AG08396 (cell line): Measurements from ENCODE around the gene CRB1.
A peak's percentile ranks its signal among the peaks of the same experiment; 100 is the strongest.

ENCODE experiments used
- DNase-seq: peaks from one replicate; pipeline ENCODE4 v3.0.0; 2012; ENCODE audit warnings: low spot score, mixed read lengths

CRB1 gene

DNA sequence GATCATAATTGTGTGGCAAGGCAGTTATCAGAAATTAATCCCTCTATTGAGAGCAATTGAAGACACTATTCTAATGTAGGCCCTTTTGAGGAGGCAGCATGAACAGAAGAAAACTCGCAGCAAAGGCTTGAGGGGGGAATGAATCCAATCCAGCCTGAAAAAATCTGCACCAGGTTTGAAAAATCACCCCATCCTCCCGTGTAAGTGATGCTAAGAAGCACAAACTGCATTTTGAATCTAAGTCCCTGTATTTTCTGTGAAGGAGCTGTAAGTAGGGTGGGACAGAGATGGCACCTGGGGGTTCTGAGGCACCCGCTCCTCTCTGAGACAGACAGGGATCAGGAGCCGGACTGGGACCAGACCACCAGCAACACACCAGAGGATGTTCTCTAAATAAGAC lies at the start of gene CRB1:
Gene CRB1 (plus strand): TSS at position 241 of the 400 bp plus-strand sequence. CDS start 161 bp downstream, outside the sequence.
- DNase-seq, result peak; percentile 2

DNA sequence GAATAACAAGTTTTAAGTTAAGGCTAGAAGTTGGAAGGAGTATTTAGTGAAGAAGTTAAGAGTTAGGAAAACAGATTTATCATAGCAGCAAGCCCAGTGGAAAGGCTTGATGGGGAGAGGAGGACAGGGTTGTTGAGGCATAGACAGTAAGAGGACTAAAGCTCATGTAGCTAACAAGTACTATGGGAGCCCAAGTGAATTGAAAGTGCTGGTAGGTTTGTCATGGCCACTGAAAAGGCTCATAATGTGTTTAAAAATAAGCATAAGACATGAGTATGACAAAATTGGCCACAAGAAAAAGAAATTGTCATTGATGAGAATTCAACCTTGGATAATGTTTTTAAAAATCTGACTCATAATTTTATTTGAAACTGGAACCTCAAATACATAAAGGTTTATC lies 49.2 kb upstream of the CRB1 start:
- DNase-seq, result no peak

DNA sequence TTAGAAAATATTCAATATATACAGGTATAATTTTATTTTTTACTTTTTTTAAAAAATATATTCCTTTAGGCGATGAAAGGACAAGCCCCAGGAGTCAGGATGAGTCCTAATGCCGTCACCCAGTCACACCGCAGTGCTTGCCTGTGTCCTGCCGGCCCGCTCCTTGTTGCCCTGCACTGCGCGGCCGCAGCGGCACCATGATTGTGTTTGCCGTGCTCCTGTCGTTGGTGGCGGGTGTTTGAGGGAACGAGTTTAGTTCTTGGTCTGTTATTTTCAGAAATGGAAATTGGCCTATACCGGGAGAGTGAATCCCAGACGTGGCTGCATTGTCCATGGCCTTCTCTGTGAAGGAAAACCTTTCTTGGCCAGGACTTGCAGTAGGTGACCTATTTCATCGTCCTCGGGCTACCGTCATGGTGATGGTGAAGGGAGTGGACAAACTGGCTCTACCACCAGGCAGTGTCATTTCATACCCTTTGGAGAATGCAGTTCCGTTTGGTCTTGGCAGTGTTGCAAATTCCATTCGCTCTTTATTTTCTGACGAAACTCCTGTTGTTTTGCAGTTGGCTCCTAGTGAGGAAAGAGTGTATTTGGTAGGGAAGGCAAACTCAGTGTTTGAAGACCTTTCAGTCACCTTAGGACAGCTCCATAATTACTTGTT lies 45.9 kb upstream of the CRB1 start:
- DNase-seq, result no peak

DNA sequence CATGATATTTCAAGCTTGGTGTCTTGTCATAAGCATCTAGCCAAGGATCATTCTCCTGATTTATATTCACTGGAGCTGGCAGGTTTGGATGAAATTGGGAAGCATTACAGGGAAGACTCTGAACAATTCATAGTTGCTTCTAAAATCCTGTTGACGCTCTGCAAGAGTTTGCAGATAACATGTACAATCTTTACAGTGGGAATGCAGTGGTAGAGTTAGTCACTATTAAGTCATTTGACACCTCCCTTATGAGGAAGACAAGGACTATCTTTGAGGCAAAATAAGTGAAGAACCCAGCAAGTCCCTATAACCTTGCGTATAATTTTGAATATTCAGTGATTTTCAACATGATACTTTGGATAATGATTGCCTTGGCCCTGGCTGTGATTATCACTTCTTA lies 45.3 kb upstream of the CRB1 start:
- no peak for DNase-seq

DNA sequence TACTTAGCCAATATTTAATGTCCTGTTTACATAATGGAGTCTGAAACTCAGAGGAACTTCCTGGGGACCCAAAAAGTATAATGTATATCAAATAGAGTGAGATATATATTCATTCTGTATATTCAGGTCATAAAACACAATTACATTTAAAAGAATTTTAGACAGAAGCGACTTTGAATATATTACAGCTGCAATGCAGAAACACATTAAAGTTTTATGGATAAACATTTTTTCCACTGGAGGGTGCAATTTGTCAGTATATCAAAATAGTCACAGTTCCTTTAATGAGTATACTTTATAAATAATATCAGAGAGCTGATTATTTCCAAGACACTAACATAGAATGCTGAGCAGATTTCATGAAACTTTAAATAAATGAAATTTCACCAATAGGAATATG lies 43.9 kb upstream of the CRB1 start:
- DNase-seq, result no peak

DNA sequence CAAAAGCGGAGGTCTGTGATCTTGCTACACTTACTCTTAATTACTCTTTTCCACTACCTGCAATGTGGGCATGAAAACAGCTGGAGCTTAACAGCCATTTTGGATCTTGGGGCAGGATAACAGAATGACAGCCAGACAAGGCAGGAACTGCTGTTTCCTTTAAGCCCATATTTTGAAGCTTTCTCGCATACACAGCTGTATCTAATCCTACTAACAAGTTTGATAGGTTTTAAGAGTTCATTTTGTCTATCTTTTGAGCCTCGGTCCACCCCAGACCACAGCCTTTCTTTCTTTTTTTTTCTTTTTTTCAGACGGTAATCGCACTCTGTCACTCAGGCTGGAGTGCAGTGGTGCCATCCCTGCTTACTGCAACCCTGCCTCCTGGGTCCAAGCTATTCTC lies 42.4 kb upstream of the CRB1 start:
- no peak for DNase-seq

DNA sequence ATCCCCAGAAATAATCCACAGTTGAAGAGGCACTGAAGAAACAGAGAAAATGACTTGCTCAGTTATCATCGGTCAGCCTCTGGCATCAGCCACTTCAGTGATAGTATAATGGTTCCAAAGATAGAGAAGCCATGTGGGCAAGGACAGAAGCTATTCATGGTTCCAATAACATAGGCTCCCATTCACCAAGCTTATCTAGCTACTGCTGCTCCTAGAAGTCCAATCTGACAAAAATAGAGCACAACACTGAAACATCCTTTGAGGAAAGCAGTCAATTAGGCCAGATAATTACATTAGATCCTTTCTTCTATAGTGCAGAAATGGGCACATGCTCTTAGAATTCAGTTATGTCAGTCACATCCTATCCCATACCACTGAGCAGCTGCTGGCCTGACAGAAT lies 33.5 kb upstream of the CRB1 start:
- DNase-seq, result no peak

DNA sequence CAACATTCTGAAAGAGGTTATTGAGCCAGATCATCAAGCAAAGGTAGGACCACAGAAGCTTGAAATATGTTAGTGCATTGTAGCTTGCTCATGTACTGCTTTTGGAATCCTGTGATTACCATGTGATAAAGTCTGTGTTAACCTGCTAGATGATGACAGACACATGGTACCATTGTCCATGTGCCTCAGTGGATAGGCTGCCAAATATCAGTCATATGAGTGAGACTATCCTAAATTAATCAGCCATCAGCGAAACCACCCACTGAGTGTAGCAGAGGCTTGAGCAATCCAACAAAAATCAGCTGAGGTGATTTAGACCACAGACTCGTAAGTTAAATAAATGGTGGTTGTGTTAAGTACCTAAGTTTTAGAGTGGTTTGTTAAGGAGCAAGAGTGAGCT lies 32.7 kb upstream of the CRB1 start:
- DNase-seq, result no peak

DNA sequence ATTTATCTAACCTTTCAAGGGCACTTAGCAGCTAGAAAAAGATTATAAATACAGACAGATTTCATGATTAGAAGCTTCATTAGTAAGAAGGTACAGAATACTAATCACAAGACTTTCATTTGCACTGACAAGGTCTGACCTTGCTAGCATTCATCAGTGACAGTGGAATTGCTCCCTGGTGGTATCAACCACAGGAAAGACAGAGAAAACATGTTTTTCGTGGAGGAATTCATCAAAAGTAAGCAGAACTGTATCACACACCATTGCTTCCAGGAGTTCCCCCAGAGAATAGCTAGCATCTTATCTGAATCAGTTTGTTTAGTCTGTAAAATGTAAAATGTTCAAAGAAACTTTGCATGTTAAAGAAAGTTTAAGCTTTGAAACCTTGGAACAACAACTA lies 20.6 kb upstream of the CRB1 start:
- no peak for DNase-seq

DNA sequence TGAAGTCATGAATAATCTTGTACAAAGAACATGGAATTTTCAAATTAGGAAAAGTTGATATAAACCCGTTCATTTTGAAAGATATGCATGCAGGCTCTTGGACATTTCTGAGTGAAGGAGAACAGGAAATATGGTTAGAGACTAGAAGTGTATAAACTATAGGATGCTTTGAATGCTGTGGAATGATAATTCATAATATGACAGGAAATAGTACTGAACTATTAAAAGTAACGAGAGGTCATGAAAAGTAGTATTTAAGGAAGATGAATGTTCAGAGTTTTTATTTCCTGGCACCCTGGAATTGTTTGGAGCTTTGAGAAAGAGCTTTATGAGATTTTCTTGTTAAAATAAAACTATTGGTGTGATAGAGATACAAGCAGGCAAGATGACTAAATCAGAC lies 18.7 kb upstream of the CRB1 start:
- DNase-seq, result no peak

DNA sequence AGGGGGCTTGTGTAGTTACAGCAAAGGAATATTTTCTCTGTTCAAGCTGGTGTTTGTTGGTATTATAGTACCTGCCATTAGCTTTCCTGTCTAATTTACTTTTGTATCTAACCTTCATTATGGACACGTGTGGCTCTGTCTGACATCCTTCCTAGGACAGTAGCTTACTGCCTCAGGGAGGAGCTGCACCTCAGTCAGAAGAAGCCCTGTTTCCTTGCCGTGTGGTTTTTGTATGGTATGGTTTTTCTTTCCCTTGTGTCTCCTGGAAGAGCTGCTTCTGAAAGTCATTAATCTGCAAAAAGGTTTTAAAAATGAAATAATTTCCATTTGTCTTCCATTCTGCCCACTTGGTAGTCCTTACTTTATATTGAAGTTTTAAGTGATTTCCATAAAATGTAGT lies 17.4 kb upstream of the CRB1 start:
- no peak for DNase-seq

DNA sequence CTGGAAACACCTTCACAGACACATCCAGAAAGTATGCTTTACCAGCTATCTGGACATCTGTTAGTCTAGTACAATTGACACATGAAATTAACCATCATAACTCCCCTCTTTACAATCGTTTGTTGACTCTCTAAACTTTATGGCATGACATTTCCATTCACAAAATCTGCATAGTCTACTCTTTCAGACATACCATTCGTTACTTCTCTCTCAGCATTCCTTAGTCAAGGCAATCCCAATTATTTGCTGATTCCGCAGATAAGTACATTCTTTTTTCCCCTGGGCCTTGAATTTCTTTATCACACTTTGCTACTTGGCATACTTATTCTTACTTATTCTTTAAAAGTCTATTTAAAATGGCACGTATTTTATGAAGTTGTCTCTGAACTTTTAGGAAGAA lies 15.1 kb upstream of the CRB1 start:
- no peak for DNase-seq

DNA sequence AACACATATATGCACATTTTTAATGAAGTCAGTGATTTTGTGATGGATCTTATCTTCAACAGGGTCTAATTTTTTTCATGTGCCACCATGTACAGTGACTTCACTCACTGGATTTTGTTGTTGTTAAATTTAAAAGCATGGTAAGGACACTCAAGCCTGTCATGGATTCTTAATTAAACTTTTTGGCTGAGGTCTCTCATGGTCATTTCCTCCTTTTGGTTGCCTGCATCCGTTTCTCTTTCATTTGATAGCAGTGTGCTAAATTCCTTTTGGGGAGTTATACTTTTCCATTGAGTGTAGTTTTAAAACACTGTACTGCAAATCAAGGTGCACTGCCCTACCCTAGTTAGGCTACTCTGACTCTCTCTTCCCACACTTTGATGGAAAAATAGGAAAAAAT lies 13.2 kb upstream of the CRB1 start:
- no peak for DNase-seq

DNA sequence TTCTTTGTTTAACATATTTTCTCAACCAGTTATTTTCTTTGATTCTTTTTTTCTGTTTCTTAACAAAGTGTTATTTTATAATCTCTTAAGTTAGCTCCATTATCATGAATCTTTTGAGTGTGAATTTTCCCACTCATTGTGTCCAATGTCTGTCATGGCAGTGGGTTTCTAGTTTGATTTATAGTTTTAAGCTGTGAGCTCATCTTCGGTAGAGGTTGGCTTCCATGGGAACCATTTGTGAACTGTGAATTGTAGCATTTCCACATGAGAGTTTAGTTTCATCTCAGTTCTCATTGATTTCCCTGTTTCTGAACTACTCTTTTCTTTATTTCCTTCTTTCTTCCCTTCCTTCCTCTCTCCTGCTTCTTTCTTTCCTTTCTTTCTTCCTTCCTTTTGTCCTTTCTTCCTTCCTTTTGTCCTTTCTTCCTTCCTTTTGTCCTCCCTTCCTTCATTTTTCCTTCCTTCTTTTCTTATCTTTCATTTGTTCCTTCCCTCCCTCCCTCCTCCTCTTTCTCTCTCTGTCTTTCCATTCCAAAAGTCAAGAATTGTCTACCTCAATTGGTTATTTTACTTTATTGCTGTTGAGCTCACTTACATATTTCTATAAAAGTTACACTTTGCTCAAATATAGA lies 3.0 kb upstream of the CRB1 start:
- no peak for DNase-seq

DNA sequence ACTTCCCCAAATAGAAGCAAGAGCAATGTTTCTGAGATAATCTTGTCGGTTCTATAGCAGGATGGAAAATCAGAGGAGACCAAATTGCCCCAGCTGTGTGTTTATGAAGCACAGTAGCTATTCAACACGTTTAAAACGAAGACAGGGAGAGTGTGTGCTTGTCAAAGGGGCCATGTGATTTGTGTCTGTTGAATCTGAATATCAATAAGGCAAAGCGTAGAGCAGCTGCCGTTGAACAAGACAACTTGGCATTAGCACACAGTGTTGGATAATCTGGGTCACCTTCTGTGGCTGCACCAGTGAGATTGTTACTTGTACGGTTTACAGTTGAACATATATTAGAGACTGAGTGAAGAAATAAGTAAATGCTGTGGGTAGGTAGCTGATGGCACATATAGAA lies 1.0 kb downstream of the CRB1 start:
- DNase-seq, result no peak

DNA sequence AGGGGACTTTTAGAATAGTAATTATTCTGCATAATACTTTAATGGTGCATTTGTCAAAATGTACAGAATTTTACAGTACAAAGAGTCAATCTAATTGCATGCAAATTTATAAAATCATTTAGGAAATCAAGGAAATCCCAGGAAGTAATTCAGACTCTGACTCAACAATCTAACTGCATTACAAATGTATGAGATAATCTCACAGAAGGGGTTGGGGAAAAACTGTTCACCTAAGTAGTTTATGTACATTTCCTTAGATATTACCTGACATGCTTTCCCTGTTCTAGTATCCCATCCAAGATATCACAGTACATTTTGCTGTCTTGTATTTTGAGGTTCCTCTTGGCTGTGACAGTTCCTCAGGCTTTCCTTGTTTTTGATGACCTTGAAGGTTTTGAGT lies 4.7 kb downstream of the CRB1 start:
- no peak for DNase-seq

DNA sequence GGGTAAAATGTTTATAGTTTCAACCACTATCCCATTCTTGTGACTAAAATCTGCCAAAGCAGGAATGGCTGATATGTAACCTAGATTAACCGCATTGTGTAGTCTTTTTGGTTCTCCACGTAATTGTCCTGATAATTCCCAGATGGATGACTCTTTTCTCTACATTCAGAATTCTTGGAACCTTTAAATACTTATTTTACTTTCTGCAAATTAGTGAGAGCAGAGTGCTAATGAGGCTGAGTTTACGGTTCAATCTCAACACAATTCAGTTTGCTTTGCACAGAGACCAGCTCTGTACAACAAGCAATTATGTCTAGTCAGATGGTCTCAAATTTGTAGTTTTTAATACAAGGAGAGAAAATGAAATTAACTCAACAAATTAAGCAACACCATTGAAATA lies 9.1 kb downstream of the CRB1 start:
- no peak for DNase-seq

DNA sequence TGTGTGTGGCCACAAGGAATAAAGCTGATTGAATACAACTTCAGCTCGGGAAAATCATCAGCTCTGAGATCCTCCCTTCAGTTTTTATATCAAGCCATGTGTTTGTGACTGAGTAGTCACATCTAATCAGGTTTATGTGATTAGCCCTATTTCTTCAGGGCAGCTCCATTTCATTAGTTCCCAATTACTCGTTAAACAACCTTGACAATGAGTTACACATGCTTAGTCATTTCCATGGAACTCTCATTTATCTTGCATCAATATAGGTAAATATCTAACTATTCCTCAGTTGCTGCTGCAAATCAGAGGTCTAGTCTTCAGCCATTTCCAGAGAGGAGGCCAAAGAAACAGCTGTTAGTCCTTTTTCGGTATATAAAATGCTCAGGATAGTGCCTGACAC lies 16.3 kb downstream of the CRB1 start:
- no peak for DNase-seq

DNA sequence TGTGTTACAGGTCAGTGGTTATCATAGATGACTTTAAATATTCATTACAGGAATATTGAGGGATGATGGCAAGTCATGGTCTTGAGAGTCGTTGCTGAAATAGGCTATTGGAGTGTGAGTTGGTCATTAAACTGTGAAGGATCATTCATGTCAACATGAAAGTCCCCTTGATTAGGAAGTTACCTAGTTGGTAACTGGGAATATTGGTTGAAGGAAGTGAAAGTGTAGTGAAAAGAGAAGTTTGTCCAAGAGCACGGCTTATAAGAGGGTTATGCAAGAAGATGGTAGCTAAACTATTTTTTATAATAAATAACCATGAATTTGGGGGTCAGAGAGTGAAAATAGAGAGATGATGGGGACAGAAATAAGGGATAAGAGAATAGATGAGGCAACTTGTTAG lies 16.9 kb downstream of the CRB1 start:
- DNase-seq, result no peak

DNA sequence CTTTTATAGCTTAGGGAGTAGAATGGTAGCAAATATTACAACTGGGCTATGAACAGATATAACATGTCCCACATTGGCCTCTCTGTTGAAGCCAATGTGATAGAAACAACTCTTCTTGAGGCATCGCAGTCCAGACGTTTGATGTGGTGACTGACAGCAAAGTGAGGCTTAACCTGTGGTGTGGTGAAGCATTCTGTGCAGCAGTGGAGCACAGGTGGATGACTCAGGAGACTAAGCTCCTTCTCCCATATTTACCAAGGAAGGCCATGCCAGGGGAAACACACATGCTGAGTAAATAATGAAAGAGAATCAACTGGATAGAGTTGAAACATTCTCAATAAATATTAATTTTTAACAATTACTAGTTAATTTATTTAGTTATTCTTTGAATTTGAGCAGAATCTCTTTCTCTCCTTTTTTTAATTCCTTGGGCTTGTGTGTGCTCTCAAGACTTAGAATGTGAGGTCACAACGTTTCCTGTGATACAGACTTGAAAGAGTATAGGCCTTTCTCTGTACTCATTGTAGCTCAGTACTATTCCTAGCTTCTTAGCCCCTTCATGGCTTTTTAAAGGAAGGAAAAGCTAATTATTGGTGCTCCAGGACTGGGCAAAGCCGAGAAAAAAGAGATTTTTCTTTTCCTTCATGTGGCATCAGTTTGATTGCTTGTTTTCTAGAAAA lies 17.6 kb downstream of the CRB1 start:
- no peak for DNase-seq

DNA sequence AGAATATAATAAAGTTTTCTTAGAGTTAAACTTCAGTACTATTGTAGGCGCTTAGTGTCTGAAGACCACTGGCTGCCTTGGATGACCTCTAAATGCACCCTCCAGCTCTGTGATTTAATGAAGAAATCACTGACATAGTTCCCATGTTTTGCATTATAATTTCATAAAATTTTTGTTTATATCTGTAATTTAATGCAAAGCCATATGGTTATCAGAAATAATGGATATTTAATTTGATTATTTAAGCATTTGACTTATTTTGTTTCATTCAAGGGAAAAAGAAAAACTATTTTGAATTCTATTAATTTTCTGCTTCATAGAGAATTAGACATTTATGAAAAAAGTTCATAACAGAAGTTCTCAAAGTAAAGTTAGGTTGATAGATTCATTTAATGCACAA lies 18.6 kb downstream of the CRB1 start:
- no peak for DNase-seq

DNA sequence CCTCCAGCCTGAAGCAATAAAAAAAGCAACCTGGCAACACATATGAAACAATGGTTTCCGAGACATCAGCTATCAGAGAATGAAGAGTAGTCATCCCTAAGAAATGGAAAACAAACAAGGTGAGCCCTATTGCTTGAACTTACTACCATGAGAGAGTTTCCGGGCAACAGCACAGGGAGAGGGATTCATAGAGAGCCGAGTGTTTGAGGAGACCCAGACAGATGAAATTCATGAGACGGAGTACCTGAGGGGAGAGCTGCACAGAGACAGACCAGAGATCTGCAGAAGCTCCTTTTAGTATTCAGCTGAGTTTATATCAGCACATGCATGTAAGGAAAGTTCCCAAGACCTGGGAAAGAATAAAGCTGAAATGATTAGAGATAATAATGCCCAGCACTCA lies 19.8 kb downstream of the CRB1 start:
- DNase-seq, result no peak

DNA sequence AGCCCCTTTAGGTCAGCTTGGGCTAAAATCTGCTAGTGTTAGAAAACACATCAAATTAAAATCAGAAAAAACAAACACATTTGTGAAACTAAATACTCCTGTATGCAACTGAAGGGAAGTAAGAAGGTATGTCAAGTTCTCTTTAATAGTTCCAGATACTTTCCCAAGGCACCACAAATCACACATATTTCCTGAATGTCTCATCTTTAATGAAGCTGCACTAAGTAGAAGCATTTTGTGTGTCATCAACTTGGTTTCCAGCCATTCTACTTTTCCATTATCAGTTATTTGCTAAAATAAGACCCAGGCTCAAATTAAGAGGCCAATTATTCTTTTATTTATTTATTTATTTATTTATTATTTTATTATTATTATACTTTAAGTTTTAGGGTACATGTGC lies 34.7 kb downstream of the CRB1 start:
- DNase-seq, result no peak

DNA sequence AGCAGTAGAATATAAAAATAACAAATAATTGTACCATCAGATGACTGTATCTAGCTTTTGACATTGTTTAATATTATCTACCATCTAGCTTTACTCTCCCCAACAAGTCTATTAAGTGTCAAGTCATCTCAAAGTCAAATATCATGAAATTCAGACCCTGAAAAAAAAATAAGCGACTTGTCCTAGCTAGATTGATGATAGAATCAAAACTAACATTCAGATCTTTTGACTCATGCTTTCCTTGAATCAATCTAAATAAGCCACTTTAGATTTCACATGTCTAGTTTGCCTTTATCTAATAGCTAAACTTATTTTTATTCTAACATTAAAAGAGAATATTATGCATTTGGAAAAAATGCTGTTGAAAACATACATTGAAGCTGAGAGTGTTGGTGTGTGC lies 35.4 kb downstream of the CRB1 start:
- no peak for DNase-seq
